Body of pancreas (tissue), 4 donors: ENCODE results near the gene POLE3. TPM values are rescaled to one million over a fixed set of nuclear protein-coding genes. Genes with fewer than 3 reads are reported as not detected.

Experiments
- ATAC-seq: fragments of 150-250 bp; one replicate; pipeline ENCODE4 v1.9.1; 2016
- DNase-seq, 4 donors: peaks; one replicate each; pipeline ENCODE4 v3.0.0-alpha.2; 2019
- H3K27ac ChIP-seq, 4 donors: fragments of 200-600 bp; sonication (generic); 1 replicate in 3 of 4; 2 replicates in 1 of 4; pipeline versions ENCODE4 v1.5.1 to v1.6.1; 2016 to 2019; ENCODE audit warnings: mild to moderate bottlenecking in 1 of 4, mixed read lengths in 1 of 4, moderate library complexity in 1 of 4
- H3K27me3 ChIP-seq, 2 donors: fragments of 200-600 bp; sonication (generic); one replicate each; pipeline ENCODE4 v1.6.0; 2016; ENCODE audit warnings: mild to moderate bottlenecking in 1 of 2
- H3K36me3 ChIP-seq, 2 donors: fragments of 200-600 bp; sonication (generic); replicated peaks in 1 of 2; 2 replicates each; pipeline ENCODE4 v1.5.1; 2016; ENCODE audit warnings: low read depth in 2 of 2; ENCODE audit not compliant: insufficient read depth in 1 of 2
- H3K4me1 ChIP-seq: fragments of 200-600 bp; sonication (generic); one replicate; pipeline ENCODE4 v1.6.0; 2016
- H3K4me3 ChIP-seq, 2 donors: fragments of 200-600 bp; sonication (generic); 1 replicate in 1 of 2; 2 replicates in 1 of 2; pipeline ENCODE4 v1.5.1; 2016 to 2019
- H3K9me3 ChIP-seq, 3 donors: fragments of 200-600 bp; sonication (generic); 1 replicate in 2 of 3; 2 replicates in 1 of 3; pipeline ENCODE4 v1.5.1; 2016
- POLR2A ChIP-seq, 3 donors: fragments of 450-650 bp; IDR thresholded peaks; one replicate each; pipeline ENCODE4 v1.6.1; 2016; ENCODE audit warnings: antibody characterized with exemption in 3 of 3, mild to moderate bottlenecking in 2 of 3
- WGBS, 2 donors: methylation state at CpG; one replicate each; pipeline ENCODE4 v1.1.5; 2017; 5-methylcytosine and 5-hydroxymethylcytosine counted together
- intact Hi-C: fragments of 100-400 bp; cut with DNase I; formaldehyde crosslinking; loops from one replicate; pipeline ENCODE4 v1.15.1; 2023
- total RNA-seq, 2 donors: library from RNA; depleted of rRNA; stranded (reverse); fragments of >200 nt; gene quantifications; one replicate each; pipeline ENCODE4 v1.1.0, GENCODE V29; 2016
- TF ChIP-seq, protein P1 (sequence below), 7 experiments: fragments of 450-650 bp in 4 of 7; fragments of 200-600 bp in 3 of 7; sonication (generic) in 3 of 7; IDR thresholded peaks; one replicate each; pipeline ENCODE4 v1.5.1; 2016 to 2019; ENCODE audit warnings: antibody characterized with exemption in 7 of 7

POLE3 gene
- total RNA-seq, 2 donors from 2014 or later: 13.8 to 17.6 TPM

GRCh38 chr9:113360242-113360842, 50.1 kb downstream of the POLE3 start:
- TF ChIP-seq, protein P1, sequence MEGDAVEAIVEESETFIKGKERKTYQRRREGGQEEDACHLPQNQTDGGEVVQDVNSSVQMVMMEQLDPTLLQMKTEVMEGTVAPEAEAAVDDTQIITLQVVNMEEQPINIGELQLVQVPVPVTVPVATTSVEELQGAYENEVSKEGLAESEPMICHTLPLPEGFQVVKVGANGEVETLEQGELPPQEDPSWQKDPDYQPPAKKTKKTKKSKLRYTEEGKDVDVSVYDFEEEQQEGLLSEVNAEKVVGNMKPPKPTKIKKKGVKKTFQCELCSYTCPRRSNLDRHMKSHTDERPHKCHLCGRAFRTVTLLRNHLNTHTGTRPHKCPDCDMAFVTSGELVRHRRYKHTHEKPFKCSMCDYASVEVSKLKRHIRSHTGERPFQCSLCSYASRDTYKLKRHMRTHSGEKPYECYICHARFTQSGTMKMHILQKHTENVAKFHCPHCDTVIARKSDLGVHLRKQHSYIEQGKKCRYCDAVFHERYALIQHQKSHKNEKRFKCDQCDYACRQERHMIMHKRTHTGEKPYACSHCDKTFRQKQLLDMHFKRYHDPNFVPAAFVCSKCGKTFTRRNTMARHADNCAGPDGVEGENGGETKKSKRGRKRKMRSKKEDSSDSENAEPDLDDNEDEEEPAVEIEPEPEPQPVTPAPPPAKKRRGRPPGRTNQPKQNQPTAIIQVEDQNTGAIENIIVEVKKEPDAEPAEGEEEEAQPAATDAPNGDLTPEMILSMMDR (IDR thresholded peaks at IDR 0.05): no peak
- no peak for TF ChIP-seq POLR2A (IDR thresholded peaks at IDR 0.05)
- Histone ChIP-seq H3K9me3 (no peaks in the 10 kb centered on the region), H3K27me3 (no peaks in the 10 kb centered on the region), H3K4me3 (no peak overlapping the region), H3K4me1 (peaks cover 13% of the 10 kb centered on the region), H3K36me3 (no peaks in the 10 kb centered on the region), H3K27ac (no peak overlapping the region)
- ATAC-seq: no peak
- 86 to 90% methylated on average over 15 of the region's 15 CpGs for WGBS, 2 donors
- no peak for DNase-seq
- intact Hi-C loops: no loop called here

- DNase-seq (peak; percentile 74 to 85 (median 83)), ATAC-seq (peak; percentile 82)
- intact Hi-C loops: no loop called here
- H3K4me3 ChIP-seq: no peak overlapping the region
- H3K36me3 ChIP-seq: no peaks in the 10 kb centered on the region
- H3K4me1 ChIP-seq: peaks cover 13% of the 10 kb centered on the region
- peak overlapping the region in 2 of 4 donors; percentile 14 to 17 for H3K27ac ChIP-seq
- H3K27me3 ChIP-seq: no peaks in the 10 kb centered on the region
- H3K9me3 ChIP-seq: no peaks in the 10 kb centered on the region
- TF ChIP-seq, protein P1 (IDR thresholded peaks at IDR 0.05): no peak
- no peak for TF ChIP-seq POLR2A (IDR thresholded peaks at IDR 0.05)
- WGBS, 2 donors: 56 to 75% methylated on average over 1 of the region's 1 CpG
Observed at GRCh38 chr9:113359385-113359784, 51.1 kb downstream of the POLE3 start.

Other genes with a start within 250 kb of the POLE3 start
- gene FKBP15, start 189.4 kb downstream of the POLE3 start, total RNA-seq: 10 to 100 TPM; 15.8 to 21.3 TPM
- 1 to 10 TPM; 6.7 to 7.9 TPM for gene SLC31A1, start 189.1 kb downstream of the POLE3 start, total RNA-seq
- 10 to 100 TPM; 21.3 to 27.0 TPM for gene CDC26, start 135.1 kb downstream of the POLE3 start, total RNA-seq
- 10 to 100 TPM in 1 of 2 donors, 1 to 10 TPM in 1; 5.6 to 10.1 TPM for gene PRPF4, start 135.0 kb downstream of the POLE3 start, total RNA-seq
- gene RNF183, start 107.3 kb downstream of the POLE3 start, total RNA-seq: not detected
- gene WDR31, start 70.4 kb downstream of the POLE3 start, total RNA-seq: 1 to 10 TPM; 1.0 to 2.3 TPM
- 10 to 100 TPM; 27.0 to 47.0 TPM for gene BSPRY, start 61.1 kb downstream of the POLE3 start, total RNA-seq
- 10 to 100 TPM; 38.9 to 51.9 TPM for gene HDHD3, start 33.7 kb downstream of the POLE3 start, total RNA-seq
- gene ALAD, start 9.4 kb downstream of the POLE3 start, total RNA-seq: 10 to 100 TPM; 42.5 to 44.1 TPM
- 1 to 10 TPM in 1 of 2 donors, not detected in 1; 1.6 TPM for gene C9orf43, start 72 bp upstream of the POLE3 start, total RNA-seq
- 10 to 100 TPM; 25.7 to 96.9 TPM for gene RGS3, start 53.1 kb upstream of the POLE3 start, total RNA-seq